ENCODE results near the gene KIAA1217.

The KIAA1217 gene

DNA sequence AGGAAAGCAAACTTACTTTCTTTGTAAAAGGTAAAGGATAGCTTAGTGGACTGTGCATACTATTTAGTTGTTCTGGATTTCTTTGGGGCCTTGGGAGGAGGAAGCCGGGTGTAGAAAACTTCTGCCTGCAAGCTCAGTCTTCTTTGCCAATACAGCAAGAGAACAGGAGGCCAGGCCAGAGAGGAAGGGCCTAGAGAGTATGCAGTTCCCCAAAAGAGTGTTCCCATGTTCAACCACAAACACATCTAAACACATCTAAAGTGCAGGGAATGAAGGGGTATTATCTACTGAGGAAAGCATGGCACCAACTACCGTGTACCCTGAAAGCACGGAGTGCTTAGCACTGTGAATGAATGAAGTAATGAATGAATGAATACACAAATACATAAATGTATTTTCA is 11.0 kb downstream of the KIAA1217 start:
- no peaks in the 10 kb centered on the region for H3K9me3 ChIP-seq (ENCODE audit: control insufficient read depth in 1 of 2, low read length in 2 of 2)
- no peak overlapping the region for H3K27ac ChIP-seq (ENCODE audit: low read depth, low read length)
- peaks cover 7 to 9% of the 10 kb centered on the region in 2 donors for H3K4me1 ChIP-seq (ENCODE audit: control insufficient read depth in 1 of 2, insufficient read depth in 2 of 2, low read length in 2 of 2)
- no peak overlapping the region for H3K9ac ChIP-seq (ENCODE audit: low read depth in 1 of 2, low read length in 2 of 2)
- H3K27me3 ChIP-seq (ENCODE audit: control insufficient read depth in 1 of 2, insufficient read depth in 2 of 2, low read length in 2 of 2) = no peaks in the 10 kb centered on the region
- no peak overlapping the region for H3K4me3 ChIP-seq (ENCODE audit: low read depth in 1 of 2, low read length in 2 of 2)
- H3K36me3 ChIP-seq (ENCODE audit: control insufficient read depth in 1 of 2, insufficient read depth in 2 of 2, low read length in 2 of 2) = peaks cover 0 to 5% of the 10 kb centered on the region in 2 donors

DNA sequence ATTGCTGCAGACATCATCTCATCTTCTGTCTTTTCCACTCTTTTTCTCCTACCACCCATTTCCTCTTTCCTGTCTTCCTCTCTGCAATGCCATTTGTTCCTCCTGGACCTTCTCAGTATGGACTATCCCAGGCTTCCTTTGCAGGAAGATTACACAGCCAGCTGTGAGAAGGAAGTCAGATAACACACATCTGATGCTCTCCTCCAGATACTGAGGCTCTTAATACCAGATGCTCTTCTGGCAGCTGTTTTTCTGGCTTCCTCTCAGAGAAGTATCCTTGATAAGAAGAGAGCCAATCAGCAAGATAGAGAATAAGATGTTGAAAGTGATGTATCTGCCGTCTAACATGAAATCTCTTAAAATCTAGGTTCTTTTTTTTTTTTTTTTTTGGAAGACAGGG is 14.4 kb downstream of the KIAA1217 start:
- Histone ChIP-seq H3K36me3 (ENCODE audit: control insufficient read depth in 1 of 2, insufficient read depth in 2 of 2, low read length in 2 of 2) (peaks cover 0 to 5% of the 10 kb centered on the region in 2 donors), H3K4me1 (ENCODE audit: control insufficient read depth in 1 of 2, insufficient read depth in 2 of 2, low read length in 2 of 2) (no peaks in the 10 kb centered on the region), H3K27me3 (ENCODE audit: control insufficient read depth in 1 of 2, insufficient read depth in 2 of 2, low read length in 2 of 2) (no peaks in the 10 kb centered on the region), H3K9me3 (ENCODE audit: control insufficient read depth in 1 of 2, low read length in 2 of 2) (no peaks in the 10 kb centered on the region), H3K4me3 (ENCODE audit: low read depth in 1 of 2, low read length in 2 of 2) (no peak overlapping the region), H3K9ac (ENCODE audit: low read depth in 1 of 2, low read length in 2 of 2) (no peak overlapping the region), H3K27ac (ENCODE audit: low read depth, low read length) (no peak overlapping the region)

DNA sequence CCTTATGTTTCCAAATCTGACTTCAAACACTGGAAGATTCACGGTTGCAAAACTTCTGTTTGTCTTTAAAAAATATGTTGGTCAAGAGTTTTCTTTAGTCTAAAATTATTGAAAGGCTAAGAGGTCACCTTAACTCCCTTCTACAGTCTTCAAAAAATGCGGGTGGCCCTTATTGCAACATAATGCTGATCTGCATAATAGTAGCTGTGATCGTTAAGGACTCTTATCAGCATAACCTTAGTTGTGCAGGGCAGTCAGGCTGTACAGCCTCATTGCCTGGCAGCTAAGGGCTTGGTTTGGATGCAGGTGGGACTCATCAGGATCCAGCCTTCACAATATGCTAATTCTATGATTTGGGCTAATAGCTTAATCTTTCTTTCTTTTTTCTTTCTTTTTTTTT is 15.0 kb downstream of the KIAA1217 start:
- Histone ChIP-seq H3K27me3 (ENCODE audit: control insufficient read depth in 1 of 2, insufficient read depth in 2 of 2, low read length in 2 of 2) (no peaks in the 10 kb centered on the region), H3K9me3 (ENCODE audit: control insufficient read depth in 1 of 2, low read length in 2 of 2) (no peaks in the 10 kb centered on the region), H3K36me3 (ENCODE audit: control insufficient read depth in 1 of 2, insufficient read depth in 2 of 2, low read length in 2 of 2) (peaks cover 0 to 5% of the 10 kb centered on the region in 2 donors), H3K27ac (ENCODE audit: low read depth, low read length) (no peak overlapping the region), H3K9ac (ENCODE audit: low read depth in 1 of 2, low read length in 2 of 2) (no peak overlapping the region), H3K4me3 (ENCODE audit: low read depth in 1 of 2, low read length in 2 of 2) (no peak overlapping the region), H3K4me1 (ENCODE audit: control insufficient read depth in 1 of 2, insufficient read depth in 2 of 2, low read length in 2 of 2) (no peaks in the 10 kb centered on the region)

DNA sequence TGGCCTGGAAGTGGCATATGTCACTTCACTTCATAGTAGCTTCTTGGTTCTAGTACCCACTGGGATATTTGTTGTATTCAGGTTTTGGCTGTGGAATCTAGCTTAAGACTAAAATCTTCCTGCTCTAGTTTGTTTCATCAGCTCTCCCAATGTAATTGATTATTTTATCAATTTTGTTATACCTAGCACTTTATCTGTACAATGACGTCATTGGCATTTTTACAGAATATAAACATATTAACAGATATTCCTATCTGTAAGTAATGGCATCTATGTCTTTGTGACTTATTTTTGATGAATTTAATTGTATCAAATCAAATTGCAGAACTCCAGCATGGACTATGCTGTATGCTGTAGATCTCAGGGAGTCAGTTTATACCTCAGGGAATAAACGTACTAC is 19.7 kb downstream of the KIAA1217 start:
- Histone ChIP-seq H3K36me3 (ENCODE audit: control insufficient read depth in 1 of 2, insufficient read depth in 2 of 2, low read length in 2 of 2) (no peaks in the 10 kb centered on the region), H3K4me3 (ENCODE audit: low read depth in 1 of 2, low read length in 2 of 2) (no peak overlapping the region), H3K27ac (ENCODE audit: low read depth, low read length) (no peak overlapping the region), H3K9ac (ENCODE audit: low read depth in 1 of 2, low read length in 2 of 2) (no peak overlapping the region), H3K27me3 (ENCODE audit: control insufficient read depth in 1 of 2, insufficient read depth in 2 of 2, low read length in 2 of 2) (no peaks in the 10 kb centered on the region), H3K9me3 (ENCODE audit: control insufficient read depth in 1 of 2, low read length in 2 of 2) (no peaks in the 10 kb centered on the region), H3K4me1 (ENCODE audit: control insufficient read depth in 1 of 2, insufficient read depth in 2 of 2, low read length in 2 of 2) (no peaks in the 10 kb centered on the region)

DNA sequence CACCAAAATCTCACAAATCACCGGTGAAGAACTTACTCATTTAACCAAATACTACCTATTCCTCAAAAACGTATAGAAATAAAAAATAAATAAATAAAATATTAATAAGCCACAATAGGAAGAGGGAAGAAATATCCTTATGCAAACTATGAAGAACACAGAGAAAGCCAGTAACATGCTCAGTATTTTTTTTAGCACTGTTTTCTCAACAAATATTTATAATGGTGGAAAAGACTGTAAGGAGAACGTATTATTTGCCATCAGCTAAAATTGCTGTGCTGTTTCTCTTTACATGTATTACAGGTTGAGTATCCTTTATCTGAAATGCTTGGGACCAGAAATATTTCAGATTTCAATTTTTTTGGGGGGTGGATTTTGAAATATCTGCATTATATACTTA is 21.0 kb downstream of the KIAA1217 start:
- H3K36me3 ChIP-seq (ENCODE audit: control insufficient read depth in 1 of 2, insufficient read depth in 2 of 2, low read length in 2 of 2) = no peaks in the 10 kb centered on the region
- H3K27ac ChIP-seq (ENCODE audit: low read depth, low read length) = no peak overlapping the region
- H3K4me3 ChIP-seq (ENCODE audit: low read depth in 1 of 2, low read length in 2 of 2) = no peak overlapping the region
- no peaks in the 10 kb centered on the region for H3K9me3 ChIP-seq (ENCODE audit: control insufficient read depth in 1 of 2, low read length in 2 of 2)
- H3K4me1 ChIP-seq (ENCODE audit: control insufficient read depth in 1 of 2, insufficient read depth in 2 of 2, low read length in 2 of 2) = no peaks in the 10 kb centered on the region
- no peaks in the 10 kb centered on the region for H3K27me3 ChIP-seq (ENCODE audit: control insufficient read depth in 1 of 2, insufficient read depth in 2 of 2, low read length in 2 of 2)
- no peak overlapping the region for H3K9ac ChIP-seq (ENCODE audit: low read depth in 1 of 2, low read length in 2 of 2)

DNA sequence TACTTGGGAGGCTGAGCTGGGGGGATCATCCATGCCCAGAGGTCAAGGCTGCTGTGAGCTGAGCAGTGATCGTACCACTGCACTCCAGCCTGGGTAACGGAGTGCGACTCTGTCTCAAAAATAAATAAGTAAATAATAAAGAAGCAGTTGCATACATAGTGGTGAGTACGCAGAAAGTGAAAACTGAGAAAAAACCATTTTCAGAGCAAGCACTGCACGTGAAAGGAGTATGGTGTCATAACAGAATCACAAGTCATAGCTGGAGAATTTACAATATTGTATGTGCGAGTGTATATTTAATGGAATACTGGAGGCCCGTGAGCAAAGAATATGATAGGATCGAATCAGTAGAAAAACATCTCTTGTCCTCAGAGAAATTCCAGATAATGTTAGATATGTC is 22.3 kb downstream of the KIAA1217 start:
- no peak overlapping the region for H3K4me3 ChIP-seq (ENCODE audit: low read depth in 1 of 2, low read length in 2 of 2)
- no peaks in the 10 kb centered on the region for H3K27me3 ChIP-seq (ENCODE audit: control insufficient read depth in 1 of 2, insufficient read depth in 2 of 2, low read length in 2 of 2)
- H3K27ac ChIP-seq (ENCODE audit: low read depth, low read length) = no peak overlapping the region
- no peaks in the 10 kb centered on the region for H3K36me3 ChIP-seq (ENCODE audit: control insufficient read depth in 1 of 2, insufficient read depth in 2 of 2, low read length in 2 of 2)
- no peak overlapping the region for H3K9ac ChIP-seq (ENCODE audit: low read depth in 1 of 2, low read length in 2 of 2)
- no peaks in the 10 kb centered on the region for H3K4me1 ChIP-seq (ENCODE audit: control insufficient read depth in 1 of 2, insufficient read depth in 2 of 2, low read length in 2 of 2)
- no peaks in the 10 kb centered on the region for H3K9me3 ChIP-seq (ENCODE audit: control insufficient read depth in 1 of 2, low read length in 2 of 2)

DNA sequence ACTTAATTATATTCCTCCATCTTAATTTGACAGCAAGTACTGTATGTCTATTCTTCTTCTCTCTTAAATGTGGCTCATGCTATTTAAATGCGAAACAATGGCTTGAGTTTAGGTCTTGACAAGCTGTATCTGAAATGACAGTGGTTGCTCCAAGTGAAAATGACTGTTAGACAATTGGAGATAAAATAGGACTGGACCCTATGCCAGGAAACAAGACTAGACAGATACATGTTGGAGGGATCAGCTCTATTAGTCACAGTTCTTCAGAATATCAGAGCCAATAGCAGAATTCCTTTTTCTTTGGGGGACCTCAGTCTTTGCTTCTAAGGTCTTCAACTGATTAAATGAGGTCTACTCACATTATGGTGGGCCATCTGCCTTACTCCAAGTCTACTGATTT is 25.8 kb downstream of the KIAA1217 start:
- H3K27me3 ChIP-seq (ENCODE audit: control insufficient read depth in 1 of 2, insufficient read depth in 2 of 2, low read length in 2 of 2) = no peaks in the 10 kb centered on the region
- no peaks in the 10 kb centered on the region for H3K36me3 ChIP-seq (ENCODE audit: control insufficient read depth in 1 of 2, insufficient read depth in 2 of 2, low read length in 2 of 2)
- peaks cover 10 to 14% of the 10 kb centered on the region in 2 donors for H3K4me1 ChIP-seq (ENCODE audit: control insufficient read depth in 1 of 2, insufficient read depth in 2 of 2, low read length in 2 of 2)
- H3K9ac ChIP-seq (ENCODE audit: low read depth in 1 of 2, low read length in 2 of 2) = no peak overlapping the region
- H3K9me3 ChIP-seq (ENCODE audit: control insufficient read depth in 1 of 2, low read length in 2 of 2) = no peaks in the 10 kb centered on the region
- H3K4me3 ChIP-seq (ENCODE audit: low read depth in 1 of 2, low read length in 2 of 2) = no peak overlapping the region
- H3K27ac ChIP-seq (ENCODE audit: low read depth, low read length) = no peak overlapping the region

DNA sequence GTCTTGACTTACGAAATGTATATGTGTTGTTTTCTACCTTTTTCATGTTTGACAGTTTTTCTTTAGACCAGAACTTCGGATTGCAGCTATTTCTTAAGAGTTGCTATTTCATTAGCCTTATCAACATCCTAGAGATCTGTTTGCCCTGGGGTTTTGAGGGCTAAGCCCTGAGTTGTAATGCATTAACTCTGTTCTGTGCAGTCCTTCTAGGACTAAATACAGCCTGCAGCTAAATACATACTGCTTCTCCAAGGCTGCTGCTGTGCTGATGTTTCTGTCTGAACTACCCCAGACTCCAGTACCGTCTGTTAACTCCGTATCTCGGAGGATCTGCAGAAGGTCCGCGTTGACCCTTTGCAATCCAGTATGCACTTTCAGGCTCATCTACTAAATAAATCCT is 26.5 kb downstream of the KIAA1217 start:
- H3K36me3 ChIP-seq (ENCODE audit: control insufficient read depth in 1 of 2, insufficient read depth in 2 of 2, low read length in 2 of 2) = no peaks in the 10 kb centered on the region
- H3K9ac ChIP-seq (ENCODE audit: low read depth in 1 of 2, low read length in 2 of 2) = no peak overlapping the region
- H3K27me3 ChIP-seq (ENCODE audit: control insufficient read depth in 1 of 2, insufficient read depth in 2 of 2, low read length in 2 of 2) = no peaks in the 10 kb centered on the region
- H3K9me3 ChIP-seq (ENCODE audit: control insufficient read depth in 1 of 2, low read length in 2 of 2) = no peaks in the 10 kb centered on the region
- no peak overlapping the region for H3K4me3 ChIP-seq (ENCODE audit: low read depth in 1 of 2, low read length in 2 of 2)
- H3K27ac ChIP-seq (ENCODE audit: low read depth, low read length) = no peak overlapping the region
- peaks cover 10 to 17% of the 10 kb centered on the region in 2 donors for H3K4me1 ChIP-seq (ENCODE audit: control insufficient read depth in 1 of 2, insufficient read depth in 2 of 2, low read length in 2 of 2)

DNA sequence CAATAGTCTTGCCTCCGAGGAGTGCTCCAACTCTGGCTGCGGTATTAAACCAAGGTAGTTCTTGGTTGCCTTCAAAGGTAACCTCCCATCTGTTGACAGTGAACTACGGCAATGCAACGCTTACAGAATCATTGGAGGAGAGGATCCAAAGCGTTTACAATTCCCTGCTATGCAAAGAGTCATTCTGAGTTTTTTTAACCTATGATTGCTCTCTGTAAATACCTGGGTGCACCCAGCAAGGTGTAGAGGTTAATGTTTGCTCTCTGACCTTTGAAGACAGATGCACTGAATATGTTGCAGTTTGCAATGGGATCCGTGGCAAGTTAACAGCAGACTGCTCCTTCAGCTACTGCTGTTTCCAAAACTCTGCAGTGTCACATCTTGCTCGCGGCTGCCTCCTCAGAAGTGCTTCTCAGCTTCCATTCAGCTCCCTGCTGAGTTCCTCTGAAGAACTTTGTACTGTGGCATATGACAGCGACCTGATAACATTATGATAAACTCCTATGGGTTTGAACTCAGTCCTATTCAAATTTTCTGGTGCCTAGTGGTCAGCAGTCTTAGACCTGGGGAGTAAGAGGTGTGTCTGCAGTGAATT is 29.0 kb downstream of the KIAA1217 start:
- H3K27me3 ChIP-seq (ENCODE audit: control insufficient read depth in 1 of 2, insufficient read depth in 2 of 2, low read length in 2 of 2) = no peaks in the 10 kb centered on the region
- no peak overlapping the region for H3K27ac ChIP-seq (ENCODE audit: low read depth, low read length)
- no peak overlapping the region for H3K9ac ChIP-seq (ENCODE audit: low read depth in 1 of 2, low read length in 2 of 2)
- H3K36me3 ChIP-seq (ENCODE audit: control insufficient read depth in 1 of 2, insufficient read depth in 2 of 2, low read length in 2 of 2) = no peaks in the 10 kb centered on the region
- H3K4me3 ChIP-seq (ENCODE audit: low read depth in 1 of 2, low read length in 2 of 2) = peak overlapping the region; percentile 58 to 60
- H3K4me1 ChIP-seq (ENCODE audit: control insufficient read depth in 1 of 2, insufficient read depth in 2 of 2, low read length in 2 of 2) = peaks cover 10 to 19% of the 10 kb centered on the region in 2 donors
- H3K9me3 ChIP-seq (ENCODE audit: control insufficient read depth in 1 of 2, low read length in 2 of 2) = no peaks in the 10 kb centered on the region

DNA sequence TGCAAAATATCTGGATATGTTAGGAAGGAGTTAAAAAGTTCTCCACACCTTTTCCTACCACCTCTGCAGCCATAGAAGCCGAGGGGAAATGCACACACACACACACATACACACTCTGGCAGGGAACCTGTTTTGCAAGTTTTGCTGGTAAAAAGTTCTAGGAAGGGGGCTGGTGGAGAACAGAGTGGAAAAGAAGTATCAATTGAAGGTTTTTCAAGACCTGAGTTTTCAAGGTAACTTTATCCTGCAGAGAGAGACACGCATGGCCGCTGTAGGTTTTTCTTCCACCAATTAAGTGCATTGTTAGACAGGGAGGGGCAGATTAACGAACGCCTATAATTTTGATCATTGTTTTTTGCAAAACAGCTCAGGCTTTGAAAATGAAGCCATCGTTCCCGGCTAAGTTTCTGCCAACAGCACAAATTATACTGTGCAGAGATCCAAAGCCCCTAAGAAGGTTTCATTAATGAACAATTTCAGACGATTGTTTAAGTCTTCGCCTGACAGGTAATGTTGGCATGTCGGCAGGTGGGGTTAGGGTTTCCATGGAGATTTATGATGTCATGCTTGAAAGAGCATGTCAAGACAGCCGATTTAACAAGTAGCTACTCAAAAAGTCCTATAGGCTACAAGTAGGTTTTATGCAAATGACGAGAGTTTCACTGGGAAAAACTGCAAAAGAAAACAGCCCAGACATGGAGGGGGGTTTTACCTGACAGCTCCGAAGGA is 29.7 kb downstream of the KIAA1217 start:
- H3K36me3 ChIP-seq (ENCODE audit: control insufficient read depth in 1 of 2, insufficient read depth in 2 of 2, low read length in 2 of 2) = no peaks in the 10 kb centered on the region
- peaks cover 10 to 19% of the 10 kb centered on the region in 2 donors for H3K4me1 ChIP-seq (ENCODE audit: control insufficient read depth in 1 of 2, insufficient read depth in 2 of 2, low read length in 2 of 2)
- no peaks in the 10 kb centered on the region for H3K27me3 ChIP-seq (ENCODE audit: control insufficient read depth in 1 of 2, insufficient read depth in 2 of 2, low read length in 2 of 2)
- H3K4me3 ChIP-seq (ENCODE audit: low read depth in 1 of 2, low read length in 2 of 2) = peak overlapping the region; percentile 58 to 60
- peak overlapping the region in 1 of 2 donors; percentile 23 for H3K9ac ChIP-seq (ENCODE audit: low read depth in 1 of 2, low read length in 2 of 2)
- no peaks in the 10 kb centered on the region for H3K9me3 ChIP-seq (ENCODE audit: control insufficient read depth in 1 of 2, low read length in 2 of 2)
- H3K27ac ChIP-seq (ENCODE audit: low read depth, low read length) = no peak overlapping the region

Measured in duodenal mucosa (tissue), 2 donors.